ENCODE results near the gene ACTN4.

- TF ChIP-seq, protein P1, sequence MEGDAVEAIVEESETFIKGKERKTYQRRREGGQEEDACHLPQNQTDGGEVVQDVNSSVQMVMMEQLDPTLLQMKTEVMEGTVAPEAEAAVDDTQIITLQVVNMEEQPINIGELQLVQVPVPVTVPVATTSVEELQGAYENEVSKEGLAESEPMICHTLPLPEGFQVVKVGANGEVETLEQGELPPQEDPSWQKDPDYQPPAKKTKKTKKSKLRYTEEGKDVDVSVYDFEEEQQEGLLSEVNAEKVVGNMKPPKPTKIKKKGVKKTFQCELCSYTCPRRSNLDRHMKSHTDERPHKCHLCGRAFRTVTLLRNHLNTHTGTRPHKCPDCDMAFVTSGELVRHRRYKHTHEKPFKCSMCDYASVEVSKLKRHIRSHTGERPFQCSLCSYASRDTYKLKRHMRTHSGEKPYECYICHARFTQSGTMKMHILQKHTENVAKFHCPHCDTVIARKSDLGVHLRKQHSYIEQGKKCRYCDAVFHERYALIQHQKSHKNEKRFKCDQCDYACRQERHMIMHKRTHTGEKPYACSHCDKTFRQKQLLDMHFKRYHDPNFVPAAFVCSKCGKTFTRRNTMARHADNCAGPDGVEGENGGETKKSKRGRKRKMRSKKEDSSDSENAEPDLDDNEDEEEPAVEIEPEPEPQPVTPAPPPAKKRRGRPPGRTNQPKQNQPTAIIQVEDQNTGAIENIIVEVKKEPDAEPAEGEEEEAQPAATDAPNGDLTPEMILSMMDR (conservative IDR thresholded peaks at IDR 0.05; ENCODE audit: low read length) = no peak
- no peak for TF ChIP-seq EZH2phosphoT487 (IDR thresholded peaks at IDR 0.05; ENCODE audit: borderline replicate concordance)
Observed at GRCh38 chr19:38614289-38614688, 33.2 kb upstream of the ACTN4 start.
